Panc1 (cell line): Measurements from ENCODE around the gene PBX1. TPM values are rescaled to one million over a fixed set of nuclear protein-coding genes. Genes with fewer than 3 reads are reported as not detected.

Experiments used
- ATAC-seq: fragments of 200-7000 bp; cut with Tn5 transposase; 2 replicates; pipeline ENCODE4 v1.9.1; 2020; ENCODE audit warnings: mild to moderate bottlenecking, moderate library complexity
- BruUV-seq: library from RNA; stranded (reverse); fragments of 400-500 nt; replicated peaks from 2 replicates; lab custom pipeline; 2021; lab: Mats Ljungman, UMichigan
- CTCF ChIA-PET: fragments of 300-600 bp; sonication (Branson Sonifier 250); formaldehyde crosslinking; loops from one replicate; lab custom pipeline; 2022; ENCODE audit warnings: antibody characterized with exemption; lab: Charles Lee
- POLR2A ChIA-PET: fragments of 300-600 bp; sonication (Branson Sonifier 250); formaldehyde crosslinking; loops from one replicate; lab custom pipeline; 2022; ENCODE audit warnings: antibody characterized with exemption; lab: Charles Lee
- DNase-seq: peaks from one replicate; pipeline ENCODE4 v3.0.0-alpha.2; 2010; ENCODE audit warnings: low read depth, low spot score
- H3K27ac ChIP-seq: 2 replicates; pipeline ENCODE4 v1.5.1; 2011; ENCODE audit warnings: mild to moderate bottlenecking, low read length, inconsistent platforms
- H3K27me3 ChIP-seq: fragments of 200-500 bp; sonication (Bioruptor generic); 2 replicates; pipeline ENCODE4 v1.6.0; 2014; ENCODE audit warnings: low read length, inconsistent platforms; ENCODE audit not compliant: control insufficient read depth, insufficient read depth
- H3K36me3 ChIP-seq: fragments of 200-500 bp; sonication (Bioruptor generic); 2 replicates; pipeline ENCODE4 v1.5.1; 2014; ENCODE audit warnings: inconsistent platforms, mild to moderate bottlenecking, low read length, moderate library complexity; ENCODE audit not compliant: control insufficient read depth, insufficient read depth
- H3K4me1 ChIP-seq: 2 replicates; pipeline ENCODE4 v1.5.1; 2011; ENCODE audit warnings: inconsistent platforms, mild to moderate bottlenecking, low read length, moderate library complexity; ENCODE audit not compliant: control insufficient read depth, insufficient read depth
- H3K4me3 ChIP-seq, 2 experiments: 2 replicates each; pipeline ENCODE4 v1.5.1; 2011 to 2012; ENCODE audit warnings: low read depth in 2 of 2, low read length in 2 of 2, mild to moderate bottlenecking in 2 of 2, inconsistent platforms in 1 of 2, moderate library complexity in 1 of 2
- H3K9me3 ChIP-seq: fragments of 200-500 bp; sonication (Bioruptor generic); 2 replicates; pipeline ENCODE4 v1.5.1; 2014; ENCODE audit warnings: low read depth, mild to moderate bottlenecking, inconsistent platforms, low read length, moderate library complexity; ENCODE audit not compliant: control insufficient read depth, insufficient read depth
- CTCF ChIP-seq: fragments of 450-650 bp; IDR thresholded peaks from 2 replicates; pipeline ENCODE4 v1.5.1; 2017; ENCODE audit warnings: mild to moderate bottlenecking
- POLR2AphosphoS5 ChIP-seq: IDR thresholded peaks from 2 replicates; pipeline ENCODE4 v1.6.1; 2012; ENCODE audit warnings: mild to moderate bottlenecking, low read depth, low read length, moderate library complexity
- SIN3A ChIP-seq: IDR thresholded peaks from 2 replicates; pipeline ENCODE4 v1.6.1; 2012; ENCODE audit warnings: low read depth, mild to moderate bottlenecking, low read length, moderate library complexity, borderline replicate concordance; ENCODE audit not compliant: insufficient read depth
- TCF7L2 ChIP-seq: IDR thresholded peaks from 2 replicates; pipeline ENCODE4 v1.6.1; 2011; ENCODE audit warnings: mild to moderate bottlenecking, low read depth, low read length, inconsistent platforms
- in situ Hi-C: cut with HindIII; loops from 2 replicates; pipeline ENCODE4 v1.10.0; 2016; ENCODE audit warnings: low sequenced_read_pairs, low pct_unique_long_range_greater_than_20kb
- intact Hi-C: fragments of 100-400 bp; cut with micrococcal nuclease; formaldehyde crosslinking; loops from one replicate; pipeline ENCODE4 v1.10.0; 2022; ENCODE audit not compliant: unreplicated experiment
- total RNA-seq: library from RNA; stranded (reverse); gene quantifications from one replicate; pipeline ENCODE4 v1.2.1, GENCODE V29; 2021; ENCODE audit not compliant: unreplicated experiment
- TF ChIP-seq, protein P1 (sequence below), 2 experiments: IDR thresholded peaks; 2 replicates each; pipeline ENCODE4 v1.6.1; 2011 to 2012; ENCODE audit warnings: low read depth in 2 of 2, control low read depth in 1 of 2, low read length in 1 of 2, mild to moderate bottlenecking in 1 of 2, moderate library complexity in 1 of 2; ENCODE audit not compliant: insufficient read depth in 1 of 2

PBX1 gene
- total RNA-seq, 1 experiment from 2014 or later, result 2.0 TPM

GRCh38 chr1:164577291-164577690 lies 18.3 kb downstream of the PBX1 start:
- no peak overlapping the region for H3K4me3 ChIP-seq
- ChIA-PET POLR2A (no interaction called here), CTCF (no interaction called here)
- DNase-seq, result no peak
- in situ Hi-C loops, result no loop called here
- no TSS peak for BruUV-seq
- no peak overlapping the region for H3K27ac ChIP-seq
- ATAC-seq, result no peak
- TF ChIP-seq CTCF, result no peak
- TF ChIP-seq, protein P1, sequence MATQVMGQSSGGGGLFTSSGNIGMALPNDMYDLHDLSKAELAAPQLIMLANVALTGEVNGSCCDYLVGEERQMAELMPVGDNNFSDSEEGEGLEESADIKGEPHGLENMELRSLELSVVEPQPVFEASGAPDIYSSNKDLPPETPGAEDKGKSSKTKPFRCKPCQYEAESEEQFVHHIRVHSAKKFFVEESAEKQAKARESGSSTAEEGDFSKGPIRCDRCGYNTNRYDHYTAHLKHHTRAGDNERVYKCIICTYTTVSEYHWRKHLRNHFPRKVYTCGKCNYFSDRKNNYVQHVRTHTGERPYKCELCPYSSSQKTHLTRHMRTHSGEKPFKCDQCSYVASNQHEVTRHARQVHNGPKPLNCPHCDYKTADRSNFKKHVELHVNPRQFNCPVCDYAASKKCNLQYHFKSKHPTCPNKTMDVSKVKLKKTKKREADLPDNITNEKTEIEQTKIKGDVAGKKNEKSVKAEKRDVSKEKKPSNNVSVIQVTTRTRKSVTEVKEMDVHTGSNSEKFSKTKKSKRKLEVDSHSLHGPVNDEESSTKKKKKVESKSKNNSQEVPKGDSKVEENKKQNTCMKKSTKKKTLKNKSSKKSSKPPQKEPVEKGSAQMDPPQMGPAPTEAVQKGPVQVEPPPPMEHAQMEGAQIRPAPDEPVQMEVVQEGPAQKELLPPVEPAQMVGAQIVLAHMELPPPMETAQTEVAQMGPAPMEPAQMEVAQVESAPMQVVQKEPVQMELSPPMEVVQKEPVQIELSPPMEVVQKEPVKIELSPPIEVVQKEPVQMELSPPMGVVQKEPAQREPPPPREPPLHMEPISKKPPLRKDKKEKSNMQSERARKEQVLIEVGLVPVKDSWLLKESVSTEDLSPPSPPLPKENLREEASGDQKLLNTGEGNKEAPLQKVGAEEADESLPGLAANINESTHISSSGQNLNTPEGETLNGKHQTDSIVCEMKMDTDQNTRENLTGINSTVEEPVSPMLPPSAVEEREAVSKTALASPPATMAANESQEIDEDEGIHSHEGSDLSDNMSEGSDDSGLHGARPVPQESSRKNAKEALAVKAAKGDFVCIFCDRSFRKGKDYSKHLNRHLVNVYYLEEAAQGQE (IDR thresholded peaks at IDR 0.05; ENCODE audit: insufficient read depth in 1 of 2, low read depth in 2 of 2, low read length in 1 of 2), result no peak
- TF ChIP-seq POLR2AphosphoS5, result no peak
- no peak for TF ChIP-seq TCF7L2
- no peak for TF ChIP-seq SIN3A
- H3K27me3 ChIP-seq, result no peaks in the 10 kb centered on the region
- H3K4me1 ChIP-seq, result no peaks in the 10 kb centered on the region
- H3K9me3 ChIP-seq, result no peaks in the 10 kb centered on the region
- intact Hi-C loops, result no loop called here
- H3K36me3 ChIP-seq, result no peaks in the 10 kb centered on the region

- Histone ChIP-seq H3K27me3 (no peaks in the 10 kb centered on the region), H3K4me1 (no peaks in the 10 kb centered on the region), H3K9me3 (no peaks in the 10 kb centered on the region), H3K4me3 (no peak overlapping the region), H3K27ac (no peak overlapping the region), H3K36me3 (no peaks in the 10 kb centered on the region)
- POLR2A ChIA-PET, result no interaction called here
- no TSS peak for BruUV-seq
- ATAC-seq, result no peak
- intact Hi-C loops (no loop called here), in situ Hi-C loops (no loop called here)
- DNase-seq, result no peak
- TF ChIP-seq, protein P1 (IDR thresholded peaks at IDR 0.05; ENCODE audit: insufficient read depth in 1 of 2, low read depth in 2 of 2, low read length in 1 of 2), result no peak
- TF ChIP-seq CTCF (no peak), SIN3A (no peak), POLR2AphosphoS5 (no peak), TCF7L2 (no peak)
- CTCF ChIA-PET, result no interaction called here
Observed at GRCh38 chr1:164578479-164579200, 19.7 kb downstream of the PBX1 start.
